WTC11 (cell line): ENCODE results near the gene C19orf85.

ENCODE experiments used
- JUN ChIP-seq: sonication (generic); formaldehyde crosslinking; IDR thresholded peaks from 2 replicates; pipeline ENCODE4 v1.8.0; 2023; ENCODE audit warnings: mild to moderate bottlenecking, missing genetic modification reagents
- SMAD3 ChIP-seq: sonication (generic); formaldehyde crosslinking; IDR thresholded peaks from 2 replicates; pipeline ENCODE4 v1.8.0; 2022; ENCODE audit warnings: missing genetic modification reagents, mild to moderate bottlenecking, borderline replicate concordance
- ZNF263 ChIP-seq: sonication (generic); formaldehyde crosslinking; IDR thresholded peaks from 2 replicates; pipeline ENCODE4 v1.8.1; 2022; ENCODE audit warnings: low read depth, mild to moderate bottlenecking, moderate library complexity, missing genetic modification reagents
- TF ChIP-seq, protein P1 (sequence below): fragments of 200-600 bp; IDR thresholded peaks from 2 replicates; pipeline ENCODE4 v1.8.0; 2022; ENCODE audit warnings: antibody characterized with exemption
- TF ChIP-seq, protein P2 (sequence below): sonication (generic); formaldehyde crosslinking; conservative IDR thresholded peaks from 2 replicates; pipeline ENCODE4 v1.8.1; 2023; ENCODE audit warnings: mild to moderate bottlenecking, low read depth, missing genetic modification reagents, moderate library complexity
- TF ChIP-seq, protein P3 (sequence below): sonication (generic); formaldehyde crosslinking; IDR thresholded peaks from 2 replicates; pipeline ENCODE4 v1.8.0; 2022; ENCODE audit warnings: mild to moderate bottlenecking, missing genetic modification reagents
- TF ChIP-seq, protein P4 (sequence below): sonication (generic); formaldehyde crosslinking; IDR thresholded peaks from 2 replicates; pipeline ENCODE4 v1.8.1; 2023; ENCODE audit warnings: mild to moderate bottlenecking, missing genetic modification reagents, moderate library complexity
- TF ChIP-seq, protein P5 (sequence below): sonication (generic); formaldehyde crosslinking; IDR thresholded peaks from 2 replicates; pipeline ENCODE4 v1.8.1; 2023; ENCODE audit warnings: mild to moderate bottlenecking, missing genetic modification reagents, borderline replicate concordance
- TF ChIP-seq, protein P6 (sequence below): sonication (generic); formaldehyde crosslinking; IDR thresholded peaks from 2 replicates; pipeline ENCODE4 v1.8.1; 2022; ENCODE audit warnings: low read depth, missing genetic modification reagents, borderline replicate concordance
- TF ChIP-seq, protein P7 (sequence below): sonication (generic); formaldehyde crosslinking; IDR thresholded peaks from 2 replicates; pipeline ENCODE4 v1.8.1; 2022; ENCODE audit warnings: mild to moderate bottlenecking, moderate library complexity, missing genetic modification reagents
- TF ChIP-seq, protein P8 (sequence below): sonication (generic); formaldehyde crosslinking; IDR thresholded peaks from 2 replicates; pipeline ENCODE4 v1.8.0; 2022; ENCODE audit warnings: mild to moderate bottlenecking, missing genetic modification reagents

DNA sequence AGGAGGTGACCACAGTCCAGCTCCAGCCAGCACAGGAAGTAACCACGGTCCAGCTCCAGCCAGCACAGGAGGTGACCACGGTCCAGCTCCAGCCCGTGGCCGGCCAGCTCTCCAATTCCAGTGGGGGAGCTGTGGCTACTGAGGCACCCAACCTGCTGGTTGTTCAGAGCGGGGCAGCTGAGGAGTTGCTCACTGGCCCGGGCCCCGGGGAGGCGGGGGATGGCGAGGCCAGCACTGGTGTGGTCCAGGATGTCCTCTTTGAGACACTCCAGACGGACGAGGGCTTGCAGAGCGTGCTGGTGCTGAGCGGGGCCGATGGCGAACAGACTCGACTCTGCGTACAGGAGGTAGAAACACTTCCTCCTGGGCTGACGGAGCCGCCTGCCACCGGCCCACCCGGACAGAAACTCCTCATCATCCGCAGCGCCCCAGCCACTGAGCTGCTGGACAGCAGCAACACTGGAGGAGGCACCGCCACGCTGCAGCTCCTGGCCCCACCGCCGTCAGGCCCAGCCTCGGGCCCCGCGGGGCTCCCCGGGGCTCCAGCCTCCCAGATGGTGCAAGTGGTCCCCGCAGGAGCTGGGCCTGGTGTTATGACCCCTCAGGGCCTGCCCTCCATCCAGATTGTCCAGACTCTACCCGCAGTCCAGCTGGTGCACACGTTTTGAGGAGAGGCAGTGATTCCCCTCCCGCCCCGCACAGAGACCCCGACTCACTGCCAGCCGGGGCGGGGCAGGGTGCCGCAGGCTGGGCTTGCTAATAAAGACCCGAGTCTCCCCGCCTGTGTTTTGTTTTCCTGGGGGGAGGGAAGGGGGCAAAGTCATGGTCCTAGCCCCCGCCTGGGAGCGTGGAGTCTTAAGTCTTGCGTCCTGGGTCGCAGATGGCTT, 19.4 kb upstream of the C19orf85 start:
- TF ChIP-seq, protein P1, sequence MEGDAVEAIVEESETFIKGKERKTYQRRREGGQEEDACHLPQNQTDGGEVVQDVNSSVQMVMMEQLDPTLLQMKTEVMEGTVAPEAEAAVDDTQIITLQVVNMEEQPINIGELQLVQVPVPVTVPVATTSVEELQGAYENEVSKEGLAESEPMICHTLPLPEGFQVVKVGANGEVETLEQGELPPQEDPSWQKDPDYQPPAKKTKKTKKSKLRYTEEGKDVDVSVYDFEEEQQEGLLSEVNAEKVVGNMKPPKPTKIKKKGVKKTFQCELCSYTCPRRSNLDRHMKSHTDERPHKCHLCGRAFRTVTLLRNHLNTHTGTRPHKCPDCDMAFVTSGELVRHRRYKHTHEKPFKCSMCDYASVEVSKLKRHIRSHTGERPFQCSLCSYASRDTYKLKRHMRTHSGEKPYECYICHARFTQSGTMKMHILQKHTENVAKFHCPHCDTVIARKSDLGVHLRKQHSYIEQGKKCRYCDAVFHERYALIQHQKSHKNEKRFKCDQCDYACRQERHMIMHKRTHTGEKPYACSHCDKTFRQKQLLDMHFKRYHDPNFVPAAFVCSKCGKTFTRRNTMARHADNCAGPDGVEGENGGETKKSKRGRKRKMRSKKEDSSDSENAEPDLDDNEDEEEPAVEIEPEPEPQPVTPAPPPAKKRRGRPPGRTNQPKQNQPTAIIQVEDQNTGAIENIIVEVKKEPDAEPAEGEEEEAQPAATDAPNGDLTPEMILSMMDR: no peak
- TF ChIP-seq, protein P2, sequence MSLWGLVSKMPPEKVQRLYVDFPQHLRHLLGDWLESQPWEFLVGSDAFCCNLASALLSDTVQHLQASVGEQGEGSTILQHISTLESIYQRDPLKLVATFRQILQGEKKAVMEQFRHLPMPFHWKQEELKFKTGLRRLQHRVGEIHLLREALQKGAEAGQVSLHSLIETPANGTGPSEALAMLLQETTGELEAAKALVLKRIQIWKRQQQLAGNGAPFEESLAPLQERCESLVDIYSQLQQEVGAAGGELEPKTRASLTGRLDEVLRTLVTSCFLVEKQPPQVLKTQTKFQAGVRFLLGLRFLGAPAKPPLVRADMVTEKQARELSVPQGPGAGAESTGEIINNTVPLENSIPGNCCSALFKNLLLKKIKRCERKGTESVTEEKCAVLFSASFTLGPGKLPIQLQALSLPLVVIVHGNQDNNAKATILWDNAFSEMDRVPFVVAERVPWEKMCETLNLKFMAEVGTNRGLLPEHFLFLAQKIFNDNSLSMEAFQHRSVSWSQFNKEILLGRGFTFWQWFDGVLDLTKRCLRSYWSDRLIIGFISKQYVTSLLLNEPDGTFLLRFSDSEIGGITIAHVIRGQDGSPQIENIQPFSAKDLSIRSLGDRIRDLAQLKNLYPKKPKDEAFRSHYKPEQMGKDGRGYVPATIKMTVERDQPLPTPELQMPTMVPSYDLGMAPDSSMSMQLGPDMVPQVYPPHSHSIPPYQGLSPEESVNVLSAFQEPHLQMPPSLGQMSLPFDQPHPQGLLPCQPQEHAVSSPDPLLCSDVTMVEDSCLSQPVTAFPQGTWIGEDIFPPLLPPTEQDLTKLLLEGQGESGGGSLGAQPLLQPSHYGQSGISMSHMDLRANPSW (CRISPR knock-in tag): no peak
- TF ChIP-seq, protein P3, sequence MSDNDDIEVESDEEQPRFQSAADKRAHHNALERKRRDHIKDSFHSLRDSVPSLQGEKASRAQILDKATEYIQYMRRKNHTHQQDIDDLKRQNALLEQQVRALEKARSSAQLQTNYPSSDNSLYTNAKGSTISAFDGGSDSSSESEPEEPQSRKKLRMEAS (CRISPR knock-in tag): no peak
- TF ChIP-seq JUN: no peak
- TF ChIP-seq, protein P4, sequence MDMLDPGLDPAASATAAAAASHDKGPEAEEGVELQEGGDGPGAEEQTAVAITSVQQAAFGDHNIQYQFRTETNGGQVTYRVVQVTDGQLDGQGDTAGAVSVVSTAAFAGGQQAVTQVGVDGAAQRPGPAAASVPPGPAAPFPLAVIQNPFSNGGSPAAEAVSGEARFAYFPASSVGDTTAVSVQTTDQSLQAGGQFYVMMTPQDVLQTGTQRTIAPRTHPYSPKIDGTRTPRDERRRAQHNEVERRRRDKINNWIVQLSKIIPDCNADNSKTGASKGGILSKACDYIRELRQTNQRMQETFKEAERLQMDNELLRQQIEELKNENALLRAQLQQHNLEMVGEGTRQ: no peak
- TF ChIP-seq, protein P5, sequence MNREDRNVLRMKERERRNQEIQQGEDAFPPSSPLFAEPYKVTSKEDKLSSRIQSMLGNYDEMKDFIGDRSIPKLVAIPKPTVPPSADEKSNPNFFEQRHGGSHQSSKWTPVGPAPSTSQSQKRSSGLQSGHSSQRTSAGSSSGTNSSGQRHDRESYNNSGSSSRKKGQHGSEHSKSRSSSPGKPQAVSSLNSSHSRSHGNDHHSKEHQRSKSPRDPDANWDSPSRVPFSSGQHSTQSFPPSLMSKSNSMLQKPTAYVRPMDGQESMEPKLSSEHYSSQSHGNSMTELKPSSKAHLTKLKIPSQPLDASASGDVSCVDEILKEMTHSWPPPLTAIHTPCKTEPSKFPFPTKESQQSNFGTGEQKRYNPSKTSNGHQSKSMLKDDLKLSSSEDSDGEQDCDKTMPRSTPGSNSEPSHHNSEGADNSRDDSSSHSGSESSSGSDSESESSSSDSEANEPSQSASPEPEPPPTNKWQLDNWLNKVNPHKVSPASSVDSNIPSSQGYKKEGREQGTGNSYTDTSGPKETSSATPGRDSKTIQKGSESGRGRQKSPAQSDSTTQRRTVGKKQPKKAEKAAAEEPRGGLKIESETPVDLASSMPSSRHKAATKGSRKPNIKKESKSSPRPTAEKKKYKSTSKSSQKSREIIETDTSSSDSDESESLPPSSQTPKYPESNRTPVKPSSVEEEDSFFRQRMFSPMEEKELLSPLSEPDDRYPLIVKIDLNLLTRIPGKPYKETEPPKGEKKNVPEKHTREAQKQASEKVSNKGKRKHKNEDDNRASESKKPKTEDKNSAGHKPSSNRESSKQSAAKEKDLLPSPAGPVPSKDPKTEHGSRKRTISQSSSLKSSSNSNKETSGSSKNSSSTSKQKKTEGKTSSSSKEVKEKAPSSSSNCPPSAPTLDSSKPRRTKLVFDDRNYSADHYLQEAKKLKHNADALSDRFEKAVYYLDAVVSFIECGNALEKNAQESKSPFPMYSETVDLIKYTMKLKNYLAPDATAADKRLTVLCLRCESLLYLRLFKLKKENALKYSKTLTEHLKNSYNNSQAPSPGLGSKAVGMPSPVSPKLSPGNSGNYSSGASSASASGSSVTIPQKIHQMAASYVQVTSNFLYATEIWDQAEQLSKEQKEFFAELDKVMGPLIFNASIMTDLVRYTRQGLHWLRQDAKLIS (CRISPR knock-in tag): no peak
- no peak for TF ChIP-seq ZNF263 (CRISPR knock-in tag)
- TF ChIP-seq, protein P6, sequence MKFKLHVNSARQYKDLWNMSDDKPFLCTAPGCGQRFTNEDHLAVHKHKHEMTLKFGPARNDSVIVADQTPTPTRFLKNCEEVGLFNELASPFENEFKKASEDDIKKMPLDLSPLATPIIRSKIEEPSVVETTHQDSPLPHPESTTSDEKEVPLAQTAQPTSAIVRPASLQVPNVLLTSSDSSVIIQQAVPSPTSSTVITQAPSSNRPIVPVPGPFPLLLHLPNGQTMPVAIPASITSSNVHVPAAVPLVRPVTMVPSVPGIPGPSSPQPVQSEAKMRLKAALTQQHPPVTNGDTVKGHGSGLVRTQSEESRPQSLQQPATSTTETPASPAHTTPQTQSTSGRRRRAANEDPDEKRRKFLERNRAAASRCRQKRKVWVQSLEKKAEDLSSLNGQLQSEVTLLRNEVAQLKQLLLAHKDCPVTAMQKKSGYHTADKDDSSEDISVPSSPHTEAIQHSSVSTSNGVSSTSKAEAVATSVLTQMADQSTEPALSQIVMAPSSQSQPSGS (CRISPR knock-in tag): no peak
- TF ChIP-seq, protein P7, sequence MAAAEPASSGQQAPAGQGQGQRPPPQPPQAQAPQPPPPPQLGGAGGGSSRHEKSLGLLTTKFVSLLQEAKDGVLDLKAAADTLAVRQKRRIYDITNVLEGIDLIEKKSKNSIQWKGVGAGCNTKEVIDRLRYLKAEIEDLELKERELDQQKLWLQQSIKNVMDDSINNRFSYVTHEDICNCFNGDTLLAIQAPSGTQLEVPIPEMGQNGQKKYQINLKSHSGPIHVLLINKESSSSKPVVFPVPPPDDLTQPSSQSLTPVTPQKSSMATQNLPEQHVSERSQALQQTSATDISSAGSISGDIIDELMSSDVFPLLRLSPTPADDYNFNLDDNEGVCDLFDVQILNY: no peak
- TF ChIP-seq, protein P8, sequence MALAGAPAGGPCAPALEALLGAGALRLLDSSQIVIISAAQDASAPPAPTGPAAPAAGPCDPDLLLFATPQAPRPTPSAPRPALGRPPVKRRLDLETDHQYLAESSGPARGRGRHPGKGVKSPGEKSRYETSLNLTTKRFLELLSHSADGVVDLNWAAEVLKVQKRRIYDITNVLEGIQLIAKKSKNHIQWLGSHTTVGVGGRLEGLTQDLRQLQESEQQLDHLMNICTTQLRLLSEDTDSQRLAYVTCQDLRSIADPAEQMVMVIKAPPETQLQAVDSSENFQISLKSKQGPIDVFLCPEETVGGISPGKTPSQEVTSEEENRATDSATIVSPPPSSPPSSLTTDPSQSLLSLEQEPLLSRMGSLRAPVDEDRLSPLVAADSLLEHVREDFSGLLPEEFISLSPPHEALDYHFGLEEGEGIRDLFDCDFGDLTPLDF (CRISPR knock-in tag): no peak; the same call in 1 of the 2 replicates
- no peak for TF ChIP-seq SMAD3 (CRISPR knock-in tag)
